Hepatocyte (in vitro differentiated cells): ENCODE data around the gene FGFR4.

ENCODE experiments used
- EZH2phosphoT487 ChIP-seq: fragments of 200-600 bp; sonication (generic); IDR thresholded peaks from one replicate; pipeline ENCODE4 v1.6.1; 2018; ENCODE audit warnings: antibody characterized with exemption, mild to moderate bottlenecking, low read depth, moderate library complexity; ENCODE audit not compliant: unreplicated experiment, severe bottlenecking
- TF ChIP-seq, protein P1 (sequence below): fragments of 200-600 bp; sonication (generic); IDR thresholded peaks from 2 replicates; pipeline ENCODE4 v1.5.1; 2016; ENCODE audit warnings: antibody characterized with exemption, mild to moderate bottlenecking; ENCODE audit not compliant: poor library complexity

DNA sequence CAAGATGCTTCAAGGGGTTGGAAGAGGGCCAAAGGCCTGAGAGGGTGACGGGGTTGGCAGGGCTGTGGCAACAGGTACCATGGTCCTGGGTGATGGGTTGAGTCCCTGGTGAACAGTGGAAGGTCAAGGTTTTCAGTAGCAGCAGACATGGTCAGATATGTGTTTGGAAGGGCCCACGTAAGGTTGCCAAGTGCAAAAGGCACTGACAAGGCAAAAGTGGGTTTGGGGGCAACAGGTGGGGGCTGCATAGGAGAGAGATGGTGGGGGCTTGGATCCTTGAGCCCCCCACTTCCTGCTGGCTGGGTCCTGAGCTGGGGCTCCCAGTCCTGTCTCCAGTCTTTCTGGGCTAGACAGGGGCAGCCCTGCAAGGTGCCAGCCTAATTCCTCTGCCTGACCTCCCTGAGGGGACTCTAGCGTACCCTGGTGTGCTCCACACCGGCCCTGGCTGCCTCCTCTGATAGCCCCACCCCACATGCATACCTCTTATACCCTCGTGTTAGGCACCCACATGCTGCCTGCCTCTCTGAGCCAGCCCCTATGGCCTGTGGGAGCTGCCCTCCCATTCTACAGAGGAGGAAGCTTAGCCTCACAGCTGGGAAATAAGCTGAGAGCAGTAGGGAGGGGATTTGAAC, 26.0 kb downstream of the FGFR4 start:
- TF ChIP-seq, protein P1, sequence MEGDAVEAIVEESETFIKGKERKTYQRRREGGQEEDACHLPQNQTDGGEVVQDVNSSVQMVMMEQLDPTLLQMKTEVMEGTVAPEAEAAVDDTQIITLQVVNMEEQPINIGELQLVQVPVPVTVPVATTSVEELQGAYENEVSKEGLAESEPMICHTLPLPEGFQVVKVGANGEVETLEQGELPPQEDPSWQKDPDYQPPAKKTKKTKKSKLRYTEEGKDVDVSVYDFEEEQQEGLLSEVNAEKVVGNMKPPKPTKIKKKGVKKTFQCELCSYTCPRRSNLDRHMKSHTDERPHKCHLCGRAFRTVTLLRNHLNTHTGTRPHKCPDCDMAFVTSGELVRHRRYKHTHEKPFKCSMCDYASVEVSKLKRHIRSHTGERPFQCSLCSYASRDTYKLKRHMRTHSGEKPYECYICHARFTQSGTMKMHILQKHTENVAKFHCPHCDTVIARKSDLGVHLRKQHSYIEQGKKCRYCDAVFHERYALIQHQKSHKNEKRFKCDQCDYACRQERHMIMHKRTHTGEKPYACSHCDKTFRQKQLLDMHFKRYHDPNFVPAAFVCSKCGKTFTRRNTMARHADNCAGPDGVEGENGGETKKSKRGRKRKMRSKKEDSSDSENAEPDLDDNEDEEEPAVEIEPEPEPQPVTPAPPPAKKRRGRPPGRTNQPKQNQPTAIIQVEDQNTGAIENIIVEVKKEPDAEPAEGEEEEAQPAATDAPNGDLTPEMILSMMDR, result no peak
- no peak for TF ChIP-seq EZH2phosphoT487
